ENCODE data around the gene AMTN. TPM values are rescaled to one million over a fixed set of nuclear protein-coding genes. Genes with fewer than 3 reads are reported as not detected.

The AMTN gene
- polyA plus RNA-seq, 1 experiment, result not detected

DNA sequence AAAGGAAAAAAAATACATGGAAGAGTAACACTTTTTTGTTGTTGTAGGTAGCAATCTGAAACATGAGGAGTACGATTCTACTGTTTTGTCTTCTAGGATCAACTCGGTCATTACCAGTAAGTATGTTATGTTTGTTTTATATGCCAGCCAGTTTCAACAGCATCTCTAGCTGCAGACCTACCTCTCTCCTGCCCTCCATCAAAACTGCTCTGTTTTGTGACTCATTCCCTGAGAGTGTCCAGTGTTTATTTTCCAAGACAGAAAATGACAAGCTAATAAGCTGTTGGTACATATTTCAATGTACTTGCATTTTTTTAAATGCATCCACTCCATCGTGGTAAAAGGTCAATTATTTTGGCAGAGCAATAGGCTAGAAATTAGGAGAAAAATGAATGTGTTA, 347 bp downstream of the AMTN start:
- DNase-seq (ENCODE audit: low read depth), result no peak
- Histone ChIP-seq H3K27me3 (ENCODE audit: control insufficient read depth, insufficient read depth, low read length) (no peaks in the 10 kb centered on the region; the same call in 1 of the 2 replicates), H3K36me3 (ENCODE audit: control insufficient read depth, insufficient read depth, low read length) (no peaks in the 10 kb centered on the region), H3K4me3 (ENCODE audit: low read depth, low read length) (no peak overlapping the region)
- ChIA-PET CTCF (no interaction called here), POLR2A (no interaction called here)
- TF ChIP-seq CTCF (IDR thresholded peaks at IDR 0.05; ENCODE audit: insufficient read depth, low read depth, low read length), result no peak

DNA sequence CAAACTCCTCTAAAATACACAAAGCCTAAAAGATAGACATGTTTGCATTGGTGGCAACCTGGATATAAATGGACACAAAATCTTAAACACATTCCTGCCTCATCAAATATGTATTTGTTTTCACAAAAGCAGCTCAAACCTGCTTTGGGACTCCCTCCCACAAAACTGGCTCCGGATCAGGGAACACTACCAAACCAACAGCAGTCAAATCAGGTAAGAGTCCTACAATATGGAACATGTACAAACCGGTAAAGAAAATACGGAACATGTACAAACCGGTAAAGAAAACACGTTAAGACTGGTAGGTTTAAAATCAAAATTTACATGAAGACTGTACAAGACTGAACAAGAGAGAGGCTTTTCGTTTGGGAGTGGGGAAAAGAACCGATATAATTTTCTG, 4.3 kb downstream of the AMTN start:
- Histone ChIP-seq H3K4me3 (ENCODE audit: low read depth, low read length) (no peak overlapping the region), H3K27me3 (ENCODE audit: control insufficient read depth, insufficient read depth, low read length) (no peaks in the 10 kb centered on the region; the same call in 1 of the 2 replicates), H3K36me3 (ENCODE audit: control insufficient read depth, insufficient read depth, low read length) (no peaks in the 10 kb centered on the region)
- CTCF ChIA-PET, result interaction anchor here (0.9 kb wide), 1 partner anchor 17 kb away, joined by 3 read pairs; no protein-coding TSS in a partner anchor
- POLR2A ChIA-PET, result no interaction called here
- no peak for TF ChIP-seq CTCF (IDR thresholded peaks at IDR 0.05; ENCODE audit: insufficient read depth, low read depth, low read length)
- DNase-seq (ENCODE audit: low read depth), result no peak

DNA sequence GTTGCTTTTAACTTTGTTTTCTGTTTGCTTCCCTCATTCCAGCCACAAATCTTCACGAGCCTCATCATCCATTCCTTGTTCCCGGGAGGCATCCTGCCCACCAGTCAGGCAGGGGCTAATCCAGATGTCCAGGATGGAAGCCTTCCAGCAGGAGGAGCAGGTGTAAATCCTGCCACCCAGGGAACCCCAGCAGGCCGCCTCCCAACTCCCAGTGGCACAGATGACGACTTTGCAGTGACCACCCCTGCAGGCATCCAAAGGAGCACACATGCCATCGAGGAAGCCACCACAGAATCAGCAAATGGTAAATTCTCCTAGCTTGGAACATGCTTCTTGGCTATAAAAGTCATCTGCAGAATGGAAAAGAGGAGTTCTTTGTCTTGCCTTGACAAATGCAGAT, 12.6 kb downstream of the AMTN start:
- Histone ChIP-seq H3K27me3 (ENCODE audit: control insufficient read depth, insufficient read depth, low read length) (no peaks in the 10 kb centered on the region), H3K4me3 (ENCODE audit: low read depth, low read length) (no peak overlapping the region), H3K36me3 (ENCODE audit: control insufficient read depth, insufficient read depth, low read length) (no peaks in the 10 kb centered on the region)
- no peak for DNase-seq (ENCODE audit: low read depth)
- POLR2A ChIA-PET, result no interaction called here
- TF ChIP-seq CTCF (IDR thresholded peaks at IDR 0.05; ENCODE audit: insufficient read depth, low read depth, low read length), result no peak
- CTCF ChIA-PET, result no interaction called here

DNA sequence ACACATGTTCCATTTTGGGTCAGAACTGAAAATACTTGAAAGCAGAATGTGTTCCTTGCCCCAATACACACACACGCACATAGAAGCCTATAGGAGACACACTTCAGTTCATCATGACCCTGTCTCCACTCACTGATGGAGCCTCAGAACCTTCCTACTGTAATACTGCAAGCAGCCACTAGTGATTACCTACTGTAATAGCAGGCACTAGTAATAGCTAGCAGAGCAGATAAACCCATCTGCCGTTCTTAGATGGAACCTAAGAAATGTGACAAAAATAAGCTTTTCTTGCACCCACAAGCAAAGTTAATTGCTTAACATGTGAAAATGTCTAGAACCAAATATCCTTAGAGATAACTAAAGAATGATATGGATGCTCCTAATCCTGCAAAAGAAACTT, 13.6 kb downstream of the AMTN start:
- TF ChIP-seq CTCF (IDR thresholded peaks at IDR 0.05; ENCODE audit: insufficient read depth, low read depth, low read length), result no peak
- Histone ChIP-seq H3K36me3 (ENCODE audit: control insufficient read depth, insufficient read depth, low read length) (no peaks in the 10 kb centered on the region), H3K4me3 (ENCODE audit: low read depth, low read length) (no peak overlapping the region), H3K27me3 (ENCODE audit: control insufficient read depth, insufficient read depth, low read length) (no peaks in the 10 kb centered on the region)
- CTCF ChIA-PET, result no interaction called here
- POLR2A ChIA-PET, result no interaction called here
- no peak for DNase-seq (ENCODE audit: low read depth)

DNA sequence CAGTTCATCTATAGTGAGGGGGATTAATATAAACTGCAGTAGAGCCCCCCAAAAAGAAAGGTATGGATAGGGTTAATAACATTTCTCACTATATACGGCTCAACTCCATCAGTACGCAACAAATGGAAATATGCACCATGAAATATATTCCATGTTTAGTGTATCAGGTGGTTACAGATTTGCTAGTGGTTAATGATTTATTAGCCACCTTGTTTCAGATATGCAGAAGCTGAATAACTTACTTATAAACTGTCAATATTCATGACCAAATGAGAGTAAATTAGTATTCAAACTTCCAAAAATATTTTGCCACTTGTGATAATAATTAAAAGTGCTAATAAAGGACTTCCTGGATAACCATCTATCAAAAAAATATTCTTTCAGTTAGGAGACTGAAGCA, 14.8 kb downstream of the AMTN start:
- no peak for TF ChIP-seq CTCF (IDR thresholded peaks at IDR 0.05; ENCODE audit: insufficient read depth, low read depth, low read length)
- POLR2A ChIA-PET, result no interaction called here
- H3K36me3 ChIP-seq (ENCODE audit: control insufficient read depth, insufficient read depth, low read length), result no peaks in the 10 kb centered on the region

More for the DNA sequence above, 14.8 kb downstream of the AMTN start:
- CTCF ChIA-PET, result no interaction called here
- Histone ChIP-seq H3K4me3 (ENCODE audit: low read depth, low read length) (no peak overlapping the region), H3K27me3 (ENCODE audit: control insufficient read depth, insufficient read depth, low read length) (no peaks in the 10 kb centered on the region)
- no peak for DNase-seq (ENCODE audit: low read depth)
